Lung (tissue), 12 donors: Measurements from ENCODE around the gene LRRK2. TPM values are rescaled to one million over a fixed set of nuclear protein-coding genes. Genes with fewer than 3 reads are reported as not detected.

Source experiments
- ATAC-seq: fragments of 200-7000 bp; cut with Tn5 transposase; one replicate; pipeline ENCODE4 v1.9.1; 2020; ENCODE audit warnings: moderate number of reproducible peaks; ENCODE audit not compliant: insufficient read depth, low FRiP score
- DNase-seq, 3 donors: peaks; one replicate each; pipeline ENCODE4 v3.0.0-alpha.2; 2013 to 2017
- H3K27ac ChIP-seq, 2 donors: one replicate each; pipeline ENCODE4 v1.5.1; 2013; ENCODE audit warnings: mild to moderate bottlenecking in 2 of 2, moderate library complexity in 2 of 2, control low read depth in 1 of 2, inconsistent platforms in 1 of 2, low read depth in 1 of 2, low read length in 1 of 2
- H3K27me3 ChIP-seq, 3 donors: one replicate each; pipeline ENCODE4 v1.5.1; 2013; ENCODE audit warnings: low read length in 2 of 3; ENCODE audit not compliant: control insufficient read depth in 3 of 3, insufficient read depth in 3 of 3
- H3K36me3 ChIP-seq, 4 donors: one replicate each; pipeline ENCODE4 v1.5.1; 2013; ENCODE audit warnings: low read length in 4 of 4, mild to moderate bottlenecking in 1 of 4, moderate library complexity in 1 of 4; ENCODE audit not compliant: control insufficient read depth in 4 of 4, insufficient read depth in 4 of 4
- H3K4me1 ChIP-seq, 5 donors: one replicate each; pipeline ENCODE4 v1.5.1; 2013; ENCODE audit warnings: low read length in 5 of 5, mild to moderate bottlenecking in 2 of 5, moderate library complexity in 1 of 5; ENCODE audit not compliant: control insufficient read depth in 5 of 5, insufficient read depth in 5 of 5
- H3K4me3 ChIP-seq: one replicate; pipeline ENCODE4 v1.5.1; 2013; ENCODE audit warnings: mild to moderate bottlenecking, control low read depth, moderate library complexity
- H3K9ac ChIP-seq, 2 donors: one replicate each; pipeline ENCODE4 v1.5.1; 2013; ENCODE audit warnings: low read length in 2 of 2, control low read depth in 1 of 2; ENCODE audit not compliant: insufficient read depth in 1 of 2
- H3K9me3 ChIP-seq, 4 donors: one replicate each; pipeline ENCODE4 v1.5.1; 2013; ENCODE audit warnings: low read length in 3 of 4, mild to moderate bottlenecking in 1 of 4, moderate library complexity in 1 of 4; ENCODE audit not compliant: control insufficient read depth in 4 of 4, insufficient read depth in 3 of 4
- CTCF ChIP-seq: IDR thresholded peaks from 2 replicates; pipeline ENCODE4 v1.5.1; 2012; ENCODE audit warnings: mild to moderate bottlenecking; ENCODE audit errors: control extremely low read depth, extremely low read depth
- WGBS, 2 donors: extraction: QIAGEN DNeasy Blood & Tissue Kit; methylation state at CpG; one replicate each; pipeline ENCODE4 v1.1.7; 2013; 5-methylcytosine and 5-hydroxymethylcytosine counted together
- polyA plus RNA-seq, 2 donors: library from polyadenylated mRNA; stranded (reverse); fragments of 200-250 nt; gene quantifications; one replicate each; pipeline ENCODE4 v1.2.1, GENCODE V29; 2013
- total RNA-seq, 2 donors: library from RNA; depleted of rRNA in 1 of 2; stranded (reverse); fragments of >200 nt in 1 of 2; gene quantifications; one replicate each; pipeline ENCODE4 v1.2.1, GENCODE V29; 2014 to 2021
- donor health status: control.
- donor health status: control.
- donor health status: Bipolar disorder and iron deficiency.
- donor health status: healthy.
- donor health status: DM: yes; HTN: yes; CAD: no.

The LRRK2 gene
- total and polyA plus RNA-seq, 4 donors = 74.3 to 276 (median 193) TPM

GRCh38 chr12:40336573-40337199 lies 111.9 kb downstream of the LRRK2 start:
- Histone ChIP-seq H3K4me1 (no peaks in the 10 kb centered on the region), H3K27ac (no peak overlapping the region), H3K27me3 (no peaks in the 10 kb centered on the region), H3K9ac (no peak overlapping the region), H3K4me3 (no peak overlapping the region), H3K36me3 (peaks cover 0 to 2% (median 0%) of the 10 kb centered on the region in 4 donors), H3K9me3 (peaks cover 0 to 4% (median 0%) of the 10 kb centered on the region in 4 donors)
- 68 to 71% methylated on average over 1 of the region's 1 CpG for WGBS, 2 donors
- ATAC-seq = no peak
- TF ChIP-seq CTCF = no peak
- DNase-seq = peak in 2 of 3 donors; percentile 26 to 42

GRCh38 chr12:40338071-40338470 lies 113.3 kb downstream of the LRRK2 start:
- Histone ChIP-seq H3K27me3 (no peaks in the 10 kb centered on the region), H3K4me1 (no peaks in the 10 kb centered on the region), H3K4me3 (no peak overlapping the region), H3K36me3 (peaks cover 0 to 2% (median 0%) of the 10 kb centered on the region in 4 donors), H3K9me3 (peaks cover 0 to under 1% (median 0%) of the 10 kb centered on the region in 4 donors), H3K9ac (no peak overlapping the region), H3K27ac (no peak overlapping the region)
- 36 to 76% methylated on average over 1 of the region's 1 CpG for WGBS, 2 donors
- TF ChIP-seq CTCF = no peak
- DNase-seq (no peak), ATAC-seq (no peak)

- no peak for ATAC-seq
- Histone ChIP-seq H3K9me3 (no peaks in the 10 kb centered on the region), H3K27ac (no peak overlapping the region), H3K9ac (no peak overlapping the region), H3K36me3 (peaks cover 0 to 2% (median 0%) of the 10 kb centered on the region in 4 donors), H3K4me1 (no peaks in the 10 kb centered on the region), H3K4me3 (no peak overlapping the region), H3K27me3 (no peaks in the 10 kb centered on the region)
- DNase-seq = no peak
- TF ChIP-seq CTCF = no peak
Measured at GRCh38 chr12:40338621-40339020, 113.8 kb downstream of the LRRK2 start.

- ATAC-seq (no peak), DNase-seq (no peak)
- Histone ChIP-seq H3K9ac (no peak overlapping the region), H3K27me3 (no peaks in the 10 kb centered on the region), H3K36me3 (peaks cover 0 to 2% (median 0%) of the 10 kb centered on the region in 4 donors), H3K9me3 (no peaks in the 10 kb centered on the region), H3K4me1 (no peaks in the 10 kb centered on the region), H3K27ac (no peak overlapping the region), H3K4me3 (no peak overlapping the region)
- WGBS, 2 donors = 82 to 89% methylated on average over 2 of the region's 2 CpGs
- no peak for TF ChIP-seq CTCF
Measured at GRCh38 chr12:40342010-40342409, 117.2 kb downstream of the LRRK2 start.
